HepG2 (cell line): Measurements from ENCODE around the gene ARPP19. TPM values are rescaled to one million over a fixed set of nuclear protein-coding genes. Genes with fewer than 3 reads are reported as not detected.
"Not testable (repeated sequence)": the region's sequence is repeated elsewhere in the genome, so short reads cannot be mapped to it uniquely, and the experiment has no call there.

Experiments
- ATAC-seq: fragments of 200-7000 bp; cut with Tn5 transposase; 3 replicates; pipeline ENCODE4 v1.9.1; 2020; ENCODE audit warnings: mild to moderate bottlenecking, moderate library complexity
- BruUV-seq: library from RNA; stranded (reverse); fragments of 400-500 nt; replicated peaks from 2 replicates; lab custom pipeline; 2021; lab: Mats Ljungman, UMichigan
- CTCF ChIA-PET: fragments of 300-600 bp; formaldehyde crosslinking; extraction: SDS; loops from one replicate; lab custom pipeline; 2021; ENCODE audit warnings: low total read pairs, inconsistent platforms, low intra/inter-chr PET ratio; lab: Yijun Ruan, JAX
- POLR2A ChIA-PET: fragments of 350-600 bp; sonication (Branson Sonifier 250); formaldehyde crosslinking; loops from one replicate; lab custom pipeline; 2020; ENCODE audit warnings: antibody characterized with exemption, inconsistent platforms; lab: Yijun Ruan, JAX
- DNase-seq: peaks from one replicate; pipeline ENCODE4 v3.0.0-alpha.2; 2015; ENCODE audit warnings: low spot score
- FAIRE-seq: peaks from 3 replicates; lab custom pipeline; 2011; peaks lifted over from hg19 to GRCh38; lab: Jason Lieb, UNC
- H2AFZ ChIP-seq: one replicate; pipeline ENCODE4 v1.6.1; 2011; ENCODE audit warnings: low read length, inconsistent platforms
- H3K27ac ChIP-seq: fragments of 300-600 bp; 3 replicates; pipeline ENCODE4 v1.8.0; 2011; ENCODE audit warnings: mixed run types, mild to moderate bottlenecking, mixed read lengths, low read length, inconsistent platforms; ENCODE audit not compliant: insufficient read depth; ENCODE audit errors: extremely low read length
- H3K27me3 ChIP-seq, 2 experiments: fragments of 200-600 bp in 1 of 2; 2 replicates in 1 of 2; 3 replicates in 1 of 2; pipeline versions ENCODE4 v1.6.0 to v1.8.0; 2011; ENCODE audit warnings: low read length in 2 of 2, mild to moderate bottlenecking in 2 of 2, moderate library complexity in 2 of 2, inconsistent platforms in 1 of 2; ENCODE audit not compliant: insufficient read depth in 2 of 2, control insufficient read depth in 1 of 2
- H3K36me3 ChIP-seq, 2 experiments: fragments of 200-600 bp in 1 of 2; replicated peaks in 1 of 2; 2 replicates in 1 of 2; 3 replicates in 1 of 2; pipeline versions ENCODE4 v1.5.1 to v1.8.0; 2011; ENCODE audit warnings: low read length in 2 of 2, inconsistent platforms in 1 of 2; ENCODE audit not compliant: insufficient read depth in 2 of 2, control insufficient read depth in 1 of 2
- H3K4me1 ChIP-seq: 2 replicates; pipeline ENCODE4 v1.5.1; 2012; ENCODE audit warnings: low read length, inconsistent platforms; ENCODE audit not compliant: insufficient read depth
- H3K4me2 ChIP-seq: 2 replicates; pipeline ENCODE4 v1.6.0; 2011; ENCODE audit warnings: low read depth, low read length, inconsistent platforms
- H3K4me3 ChIP-seq, 3 experiments: fragments of 200-600 bp in 1 of 3; sonication (generic), shearing (Covaris generic) in 1 of 3; replicated peaks in 1 of 3; 2 replicates each; pipeline ENCODE4 v1.5.1; 2011 to 2016; ENCODE audit warnings: low read length in 3 of 3, inconsistent platforms in 2 of 3, low read depth in 2 of 3, mild to moderate bottlenecking in 2 of 3, control low read depth in 1 of 3, mixed read lengths in 1 of 3; ENCODE audit not compliant: insufficient read depth in 1 of 3
- H3K79me2 ChIP-seq: one replicate; pipeline ENCODE4 v1.6.1; 2011; ENCODE audit warnings: low read length, inconsistent platforms; ENCODE audit not compliant: insufficient read depth
- H3K9ac ChIP-seq: 2 replicates; pipeline ENCODE4 v1.6.0; 2011; ENCODE audit warnings: mild to moderate bottlenecking, low read depth, low read length, inconsistent platforms; ENCODE audit not compliant: insufficient read depth
- H3K9me3 ChIP-seq: 2 replicates; pipeline ENCODE4 v1.5.1; 2012; ENCODE audit warnings: mild to moderate bottlenecking, low read length
- H4K20me1 ChIP-seq: 2 replicates; pipeline ENCODE4 v1.6.0; 2011; ENCODE audit warnings: inconsistent platforms, mild to moderate bottlenecking, low read length, moderate library complexity; ENCODE audit not compliant: insufficient read depth
- AGO2 ChIP-seq: fragments of 200-400 bp; formaldehyde crosslinking; optimal IDR thresholded peaks from 2 replicates; pipeline ENCODE3; 2017; ENCODE audit warnings: mild to moderate bottlenecking, low read depth, low read length, moderate library complexity
- HIVEP1 ChIP-seq: sonication (generic); formaldehyde crosslinking; IDR thresholded peaks from 2 replicates; pipeline ENCODE4 v1.4.0; 2020; ENCODE audit warnings: mild to moderate bottlenecking, missing genetic modification reagents
- MXD1 ChIP-seq: sonication (generic); formaldehyde crosslinking; IDR thresholded peaks from 2 replicates; pipeline ENCODE4 v1.4.0; 2020; ENCODE audit warnings: mild to moderate bottlenecking, missing genetic modification reagents
- NFKB2 ChIP-seq: sonication (generic); formaldehyde crosslinking; IDR thresholded peaks from 2 replicates; pipeline ENCODE4 v1.4.0; 2020; ENCODE audit warnings: missing genetic modification reagents, borderline replicate concordance
- PAF1 ChIP-seq: IDR thresholded peaks from 2 replicates; pipeline ENCODE4 v1.6.1; 2016; ENCODE audit warnings: missing genetic modification reagents, missing compliant biosample characterization
- POLR2AphosphoS2 ChIP-seq: IDR thresholded peaks from 2 replicates; pipeline ENCODE4 v1.6.1; 2011; ENCODE audit warnings: low read depth, low read length, improper control_type of control experiment
- RBM39 ChIP-seq: fragments of 200-400 bp; formaldehyde crosslinking; IDR thresholded peaks from one replicate; pipeline ENCODE4 v1.6.1; 2018; ENCODE audit warnings: antibody characterized with exemption, mild to moderate bottlenecking, low read depth, low read length; ENCODE audit not compliant: poor library complexity, severe bottlenecking
- SSRP1 ChIP-seq: IDR thresholded peaks from 2 replicates; pipeline ENCODE4 v1.6.1; 2016; ENCODE audit warnings: control low read depth
- TEAD3 ChIP-seq: optimal IDR thresholded peaks from 2 replicates; pipeline ENCODE3; 2016; ENCODE audit warnings: borderline replicate concordance
- ZBTB25 ChIP-seq: IDR thresholded peaks from 2 replicates; pipeline ENCODE4 v1.6.1; 2018; ENCODE audit warnings: missing genetic modification reagents
- ZNF225 ChIP-seq: sonication (generic); formaldehyde crosslinking; IDR thresholded peaks from 2 replicates; pipeline ENCODE4 v1.4.0; 2020; ENCODE audit warnings: mild to moderate bottlenecking, missing genetic modification reagents
- ZNF230 ChIP-seq: sonication (generic); formaldehyde crosslinking; IDR thresholded peaks from 2 replicates; pipeline ENCODE4 v1.4.0; 2020; ENCODE audit warnings: mild to moderate bottlenecking, missing genetic modification reagents
- ZNF737 ChIP-seq: sonication (generic); formaldehyde crosslinking; IDR thresholded peaks from 2 replicates; pipeline ENCODE4 v1.5.0; 2020; ENCODE audit warnings: missing genetic modification reagents, mild to moderate bottlenecking, borderline replicate concordance
- ZNF776 ChIP-seq: sonication (generic); formaldehyde crosslinking; IDR thresholded peaks from 2 replicates; pipeline ENCODE4 v1.4.0; 2020; ENCODE audit warnings: mild to moderate bottlenecking, missing genetic modification reagents
- WGBS: methylation state at CpG from one replicate; pipeline ENCODE4 v1.1.6; 2017; ENCODE audit warnings: low lambda C conversion rate; 5-methylcytosine and 5-hydroxymethylcytosine counted together
- in situ Hi-C: cut with HindIII; loops from 2 replicates; pipeline ENCODE4 v1.10.0; 2017; ENCODE audit warnings: low pct_unique_long_range_greater_than_20kb; ENCODE audit not compliant: extremely low pct_ligation_motif_present
- intact Hi-C: fragments of 100-400 bp; cut with micrococcal nuclease; formaldehyde crosslinking; loops from one replicate; pipeline ENCODE4 v1.10.0; 2022; ENCODE audit not compliant: unreplicated experiment
- polyA plus RNA-seq, 8 experiments: library from polyadenylated mRNA; depleted of rRNA in 3 of 8; stranded (reverse) in 7 of 8; unstranded in 1 of 8; fragments of >200 nt; fragmentation: Illumina TruSeq in 4 of 8; extraction: Trizol in 4 of 8; gene quantifications; 2 replicates each; pipeline versions ENCODE4 v1.2.1 to v1.2.3, GENCODE V29; 2011 to 2016; ENCODE audit warnings: low read depth in 4 of 8, missing spikeins in 1 of 8, mixed read lengths in 1 of 8; ENCODE audit not compliant: insufficient read depth in 1 of 8
- total RNA-seq, 5 experiments: library from RNA; depleted of rRNA; stranded (reverse); fragments of >200 nt; fragmentation: Illumina TruSeq; extraction: Trizol; gene quantifications; 2 replicates each; pipeline ENCODE4 v1.2.3, GENCODE V29; 2016; ENCODE audit warnings: low read depth in 1 of 5
- TF ChIP-seq, protein P1 (sequence below): sonication (generic); formaldehyde crosslinking; IDR thresholded peaks from 2 replicates; pipeline ENCODE4 v1.4.0; 2020; ENCODE audit warnings: missing genetic modification reagents, borderline replicate concordance

The ARPP19 gene
- total and polyA plus RNA-seq, 2 of the 13 experiments (the other 11 are each of a cell fraction or from before 2014, with no cell fraction given): 70.8 to 123 TPM

GRCh38 chr15:52551186-52551585 is 17.6 kb downstream of the ARPP19 start:
- Histone ChIP-seq H3K79me2 (peaks cover 22% of the 10 kb centered on the region), H3K36me3 (peaks cover 8 to 69% of the 10 kb centered on the region in 2 experiments)
- H3K9ac ChIP-seq, CTCF ChIA-PET, BruUV-seq, H4K20me1 ChIP-seq, in situ Hi-C loops, H3K27me3 ChIP-seq, POLR2A ChIA-PET, H3K9me3 ChIP-seq, H3K4me2 ChIP-seq, ATAC-seq, DNase-seq, H3K27ac ChIP-seq, intact Hi-C loops, H3K4me3 ChIP-seq, H2AFZ ChIP-seq, H3K4me1 ChIP-seq: not testable (repeated sequence)
- peak; percentile 51 for FAIRE-seq
- 55% methylated on average over 1 of the region's 1 CpG for WGBS

DNA sequence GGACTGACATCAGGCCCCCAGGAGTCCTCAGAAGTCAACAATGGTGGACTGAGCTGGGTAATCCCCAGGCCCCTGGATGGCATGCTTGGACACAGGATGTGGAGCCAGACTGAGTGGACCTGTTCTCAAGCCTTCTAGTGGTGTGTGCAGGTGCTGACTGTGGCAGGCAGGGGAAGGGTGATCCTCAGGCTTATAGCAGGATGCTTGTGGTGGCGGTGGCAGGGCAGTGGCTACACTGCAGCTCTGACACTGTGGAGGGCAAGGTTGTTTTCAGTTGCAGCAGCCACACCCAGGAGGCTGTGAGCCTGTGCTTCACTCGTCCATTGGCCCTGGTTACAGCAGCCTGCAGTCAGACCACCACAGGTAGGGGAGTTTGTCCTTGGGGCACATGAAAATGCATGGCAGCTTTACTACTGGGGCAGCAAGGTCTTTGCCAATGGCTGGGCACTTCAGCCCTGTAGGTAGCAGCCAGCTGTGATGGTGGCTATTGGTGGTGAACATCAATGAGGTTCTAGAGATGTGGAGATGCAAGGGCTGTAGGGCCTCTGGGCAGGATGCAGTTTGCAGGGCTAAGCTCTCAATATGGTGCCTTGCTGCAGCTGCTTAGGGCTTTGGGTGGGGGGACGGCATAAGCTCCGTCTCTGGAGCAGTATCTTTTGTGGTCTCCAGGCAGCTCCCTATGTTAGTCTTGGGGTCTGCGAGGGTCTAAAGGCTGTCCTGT is 22.6 kb downstream of the ARPP19 start:
- 95% methylated on average over 3 of the region's 5 CpGs for WGBS
- DNase-seq: no peak
- FAIRE-seq: no peak
- TF ChIP-seq ZNF737 (CRISPR knock-in tag): 0 out of 2 replicates have a peak, but pooled peaks have one; percentile 39
- peak; percentile 40; the same call in 1 of the 2 replicates for TF ChIP-seq SSRP1 (CRISPR knock-in tag)
- TF ChIP-seq ZNF230: no peak
- 0 out of 2 replicates have a peak, but pooled peaks have one; percentile 25 for TF ChIP-seq HIVEP1 (CRISPR knock-in tag)
- 0 out of 2 replicates have a peak, but pooled peaks have one; percentile 23 for TF ChIP-seq ZNF225 (CRISPR knock-in tag)
- no peak for TF ChIP-seq RBM39
- TF ChIP-seq PAF1 (CRISPR knock-in tag): 0 out of 2 replicates have a peak, but pooled peaks have one; percentile 44
- TF ChIP-seq TEAD3: no peak
- no peak for TF ChIP-seq ZBTB25 (CRISPR knock-in tag)
- TF ChIP-seq MXD1 (CRISPR knock-in tag): 0 out of 2 replicates have a peak, but pooled peaks have one; percentile 35
- peak; percentile 90 for TF ChIP-seq AGO2
- TF ChIP-seq, protein P1, sequence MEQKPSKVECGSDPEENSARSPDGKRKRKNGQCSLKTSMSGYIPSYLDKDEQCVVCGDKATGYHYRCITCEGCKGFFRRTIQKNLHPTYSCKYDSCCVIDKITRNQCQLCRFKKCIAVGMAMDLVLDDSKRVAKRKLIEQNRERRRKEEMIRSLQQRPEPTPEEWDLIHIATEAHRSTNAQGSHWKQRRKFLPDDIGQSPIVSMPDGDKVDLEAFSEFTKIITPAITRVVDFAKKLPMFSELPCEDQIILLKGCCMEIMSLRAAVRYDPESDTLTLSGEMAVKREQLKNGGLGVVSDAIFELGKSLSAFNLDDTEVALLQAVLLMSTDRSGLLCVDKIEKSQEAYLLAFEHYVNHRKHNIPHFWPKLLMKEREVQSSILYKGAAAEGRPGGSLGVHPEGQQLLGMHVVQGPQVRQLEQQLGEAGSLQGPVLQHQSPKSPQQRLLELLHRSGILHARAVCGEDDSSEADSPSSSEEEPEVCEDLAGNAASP (CRISPR knock-in tag): no peak
- TF ChIP-seq NFKB2 (CRISPR knock-in tag): 0 out of 2 replicates have a peak, but pooled peaks have one; percentile 33
- TF ChIP-seq ZNF776 (CRISPR knock-in tag): peak; percentile 41; the same call in 1 of the 2 replicates
- TF ChIP-seq POLR2AphosphoS2: peak; percentile 86

More for the DNA sequence above, 22.6 kb downstream of the ARPP19 start:
- Histone ChIP-seq H2AFZ (no peak overlapping the region), H4K20me1 (no peaks in the 10 kb centered on the region), H3K36me3 (peaks cover 10 to 36% of the 10 kb centered on the region in 2 experiments; a peak in 4 of 5 replicates), H3K27ac (no peak overlapping the region), H3K4me1 (no peaks in the 10 kb centered on the region), H3K9me3 (no peaks in the 10 kb centered on the region), H3K4me3 (no peak overlapping the region), H3K9ac (no peak overlapping the region), H3K27me3 (no peaks in the 10 kb centered on the region), H3K79me2 (no peaks in the 10 kb centered on the region), H3K4me2 (no peak overlapping the region)
- ChIA-PET CTCF (no interaction called here), POLR2A (no interaction called here)
- BruUV-seq: no TSS peak
- in situ Hi-C loops: no loop called here
- ATAC-seq: peak; percentile 76
- intact Hi-C loops: loop anchor here (5.0 kb wide), 1 partner anchor 191 kb away; no protein-coding TSS in a partner anchor
